GM19452 (cell line): Measurements from ENCODE around the gene ZBTB48.
"Not testable (repeated sequence)": the region's sequence is repeated elsewhere in the genome, so short reads cannot be mapped to it uniquely, and the experiment has no call there.

Experiments used
- ATAC-seq: cut with Tn5 transposase; IDR thresholded peaks from one replicate; pipeline ENCODE4 v1.9.1; 2021; ENCODE audit not compliant: unreplicated experiment

ZBTB48 gene

GRCh38 chr1:6631058-6631457, 51.3 kb downstream of the ZBTB48 start:
- ATAC-seq = no peak

GRCh38 chr1:6632588-6633514, 53.1 kb downstream of the ZBTB48 start:
- ATAC-seq = no peak

DNA sequence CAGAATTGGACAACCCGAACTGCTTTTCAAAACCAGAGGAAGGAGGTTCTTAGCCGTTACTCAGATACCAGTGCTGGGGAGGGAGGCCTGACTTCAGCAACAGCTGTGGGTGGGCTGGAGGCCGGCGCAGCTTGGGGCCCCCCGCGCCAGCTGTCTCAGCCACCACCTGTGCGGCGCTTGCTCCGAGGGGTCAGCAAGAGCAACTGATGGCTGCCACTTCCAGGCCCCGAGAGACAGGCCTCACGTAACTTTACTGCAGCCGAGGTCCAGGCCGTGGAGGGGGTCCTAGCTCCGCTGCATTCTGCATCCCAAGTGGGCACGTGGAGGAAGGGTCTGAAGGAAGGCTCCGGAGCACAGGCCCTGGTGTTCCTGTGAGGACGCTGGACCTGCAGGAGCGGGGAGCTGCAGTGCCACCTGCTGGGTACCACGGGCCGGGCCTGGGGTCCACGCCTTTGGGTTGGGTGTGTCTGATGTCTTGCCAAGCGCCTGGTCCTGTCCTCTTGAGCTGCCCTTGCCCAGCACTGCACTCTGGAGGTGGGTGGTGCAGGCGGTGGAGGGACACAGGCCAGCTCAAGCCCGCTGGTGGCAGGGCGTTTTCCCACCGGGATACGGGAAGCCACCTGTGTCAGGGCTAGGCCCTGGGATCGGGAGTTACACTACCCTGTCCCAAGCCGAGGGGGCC, 54.7 kb downstream of the ZBTB48 start:
- no peak for ATAC-seq

DNA sequence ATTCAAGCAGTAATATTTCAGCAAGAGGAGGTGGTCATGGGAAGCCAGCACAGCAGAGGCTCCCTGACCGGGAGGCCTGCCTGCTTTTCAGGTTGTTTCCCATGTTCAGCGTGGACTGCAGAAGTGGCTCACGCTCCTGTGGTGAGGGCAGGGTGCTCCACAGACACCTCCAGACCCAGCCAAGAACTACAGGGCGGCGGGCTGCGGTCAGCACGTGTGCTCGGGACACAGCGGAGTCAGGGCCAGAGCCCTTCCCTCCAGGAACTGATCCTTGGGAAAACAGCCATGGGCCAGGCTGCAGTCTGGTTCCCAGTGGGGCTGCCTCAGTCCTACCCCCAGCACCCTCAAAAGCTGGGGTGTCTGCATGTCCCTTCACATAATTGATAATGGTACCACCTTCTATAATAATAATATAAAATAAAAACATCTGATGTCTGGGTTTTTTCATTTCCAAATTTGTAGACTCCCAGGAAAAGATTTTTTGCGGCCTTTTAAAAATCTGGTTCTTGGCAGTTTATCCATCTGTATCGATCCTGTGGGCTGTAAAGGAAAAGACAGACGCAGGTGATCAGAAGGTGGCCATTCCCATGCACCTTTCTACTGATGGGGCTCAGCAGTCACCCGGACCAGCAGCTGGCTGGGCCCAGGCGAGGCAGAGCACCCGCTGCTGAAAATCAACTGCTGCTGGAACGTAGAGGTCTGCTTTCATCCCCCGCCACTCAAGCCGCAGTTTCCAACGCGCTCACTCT, 55.5 kb downstream of the ZBTB48 start:
- ATAC-seq = no peak

DNA sequence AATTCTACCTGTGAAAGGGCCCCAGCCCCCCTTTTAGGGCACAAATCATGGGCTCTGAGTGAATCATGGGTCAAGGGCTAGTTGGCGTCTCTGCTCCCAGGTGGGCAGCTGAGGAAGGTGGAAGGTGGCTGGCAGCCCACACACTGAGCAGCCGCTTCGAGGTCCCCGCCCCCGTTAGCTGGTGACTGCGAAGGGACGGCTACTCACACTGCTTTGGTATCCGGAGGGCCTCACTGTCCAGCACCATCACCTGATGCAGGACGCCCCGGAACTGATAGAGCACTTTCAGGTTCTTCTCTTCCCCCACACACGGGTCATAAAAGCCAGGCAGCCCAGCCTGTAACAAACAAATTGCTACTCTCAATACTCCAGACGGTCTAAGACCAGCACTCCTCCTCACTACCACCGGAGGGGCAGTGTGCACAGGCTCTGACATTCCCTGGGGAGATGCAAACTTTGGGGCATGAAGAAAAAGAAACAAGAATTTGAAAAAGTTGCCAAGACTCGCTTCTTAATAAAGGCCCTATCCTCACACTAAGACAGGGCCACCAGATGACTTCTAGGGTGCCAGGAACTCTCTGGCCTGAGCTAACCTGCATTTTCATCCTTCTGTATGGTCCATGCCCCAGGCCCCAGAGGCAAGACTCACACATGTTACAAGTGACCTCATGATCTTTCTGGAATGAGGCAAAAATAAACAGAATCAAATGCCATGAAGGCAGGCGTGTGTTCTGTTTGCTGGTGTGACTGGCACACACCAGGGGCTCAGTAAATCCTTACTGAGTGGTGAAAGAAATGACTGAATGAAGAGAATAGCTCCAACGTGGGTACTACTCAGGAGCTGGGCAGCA, 56.3 kb downstream of the ZBTB48 start:
- no peak for ATAC-seq

DNA sequence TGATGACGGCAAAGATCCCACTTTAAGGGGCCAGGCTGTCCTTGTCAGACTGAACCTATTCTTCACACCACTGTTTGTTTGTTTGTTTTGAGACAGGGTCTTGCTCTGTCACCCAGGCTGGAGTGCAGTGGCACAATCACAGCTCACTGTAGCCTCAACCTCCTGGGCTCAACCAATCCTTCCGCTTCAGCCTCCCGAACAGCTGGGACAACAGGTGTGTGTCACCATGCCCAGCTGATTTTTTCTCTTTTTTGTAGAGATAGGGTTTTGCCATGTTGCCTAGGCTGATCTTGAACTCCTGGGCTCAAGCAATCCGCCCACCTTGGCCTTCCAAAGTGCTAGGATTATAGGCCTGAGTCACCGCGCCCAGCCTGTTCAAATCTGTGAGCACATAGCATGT, 57.0 kb downstream of the ZBTB48 start:
- not testable (repeated sequence) for ATAC-seq

DNA sequence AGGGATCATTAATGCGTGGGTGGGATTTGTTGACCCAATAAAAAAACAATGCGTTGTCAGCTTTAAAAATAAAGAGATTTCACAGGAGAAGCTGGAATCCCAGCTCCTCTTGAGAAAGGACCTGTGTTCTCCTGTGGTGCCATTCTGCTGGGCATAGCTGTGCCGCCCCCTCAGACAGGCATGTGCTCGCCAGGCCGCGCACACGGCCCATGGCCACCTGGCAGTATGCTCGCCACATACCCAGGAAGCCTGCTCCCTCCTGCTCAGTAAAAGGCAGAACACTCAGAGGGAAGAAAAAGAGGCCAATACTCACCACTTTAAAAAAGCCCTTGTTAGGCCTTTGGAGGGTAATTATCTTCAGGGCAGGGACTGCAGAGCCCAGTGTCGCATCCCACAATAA, 58.0 kb downstream of the ZBTB48 start:
- ATAC-seq = no peak

DNA sequence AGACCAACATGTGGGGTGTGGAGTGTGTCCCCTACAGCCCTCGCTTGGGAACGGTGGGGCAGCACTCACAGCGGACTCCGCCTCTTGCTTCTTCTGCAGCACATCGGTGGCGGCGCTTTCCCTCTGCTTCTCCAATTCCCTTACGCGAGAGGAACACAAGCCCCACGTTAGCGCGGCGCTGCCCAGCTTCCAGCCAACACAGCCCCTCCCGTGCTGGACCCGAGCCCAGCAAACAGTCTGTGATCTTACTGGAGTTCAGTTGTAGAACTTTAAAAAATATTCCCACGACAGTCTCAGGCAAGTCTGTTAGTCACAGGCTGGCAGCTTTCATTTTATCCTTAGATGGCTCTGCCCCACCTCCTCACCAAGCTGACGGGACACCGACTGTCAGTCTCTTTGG, 58.4 kb downstream of the ZBTB48 start:
- no peak for ATAC-seq
